Measurements from ENCODE around the gene AGFG2.
A peak's percentile ranks its signal among the peaks of the same experiment; 100 is the strongest.

The AGFG2 gene

GRCh38 chr7:100613412-100614175, 74.6 kb downstream of the AGFG2 start:
- peak in 3 of 4 experiments; percentile 12 to 60 (median 56) for DNase-seq

DNA sequence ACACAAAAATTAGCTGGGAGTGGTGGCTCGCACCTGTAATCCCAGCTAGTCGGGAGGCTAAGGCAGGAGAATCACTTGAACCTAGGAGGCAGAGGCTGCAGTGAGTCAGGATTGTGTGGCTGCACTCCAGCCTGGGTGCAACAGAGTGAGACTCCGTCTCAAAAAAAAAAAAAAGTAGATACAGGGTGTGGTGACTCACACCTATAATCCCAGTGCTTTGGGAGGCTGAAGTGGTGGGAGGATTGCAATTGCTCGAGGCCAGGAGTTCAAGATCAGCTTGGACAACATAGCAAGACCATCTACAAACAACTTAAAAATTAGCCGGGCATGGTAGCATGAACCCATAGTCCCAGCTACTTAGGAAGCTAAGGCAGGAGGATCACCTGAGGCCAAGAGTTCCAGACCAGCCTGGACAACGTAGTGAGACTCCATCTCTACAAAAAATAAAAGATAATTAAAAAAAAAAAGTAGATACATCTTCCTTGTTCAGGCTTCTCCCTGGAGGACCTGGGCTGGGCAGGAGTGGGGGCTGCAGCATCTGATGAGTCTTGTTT, 75.4 kb downstream of the AGFG2 start:
- no peak for DNase-seq
